Ovary (tissue), 9 donors: ENCODE results near the gene CTBP2. TPM values are rescaled to one million over a fixed set of nuclear protein-coding genes. Genes with fewer than 3 reads are reported as not detected.

Source experiments
- DNase-seq, 5 donors: peaks; one replicate each; pipeline ENCODE4 v3.0.0-alpha.2; 2019 to 2020
- H3K27ac ChIP-seq, 2 donors: fragments of 200-600 bp; one replicate each; pipeline versions ENCODE4 v1.5.1 to v1.8.0; 2019 to 2022
- H3K27me3 ChIP-seq: fragments of 200-600 bp; one replicate; pipeline ENCODE4 v1.8.0; 2022
- H3K36me3 ChIP-seq: fragments of 200-600 bp; sonication (generic); one replicate; pipeline ENCODE4 v1.5.1; 2019
- H3K4me1 ChIP-seq: one replicate; pipeline ENCODE4 v1.8.1; 2013; ENCODE audit warnings: mild to moderate bottlenecking, moderate library complexity; ENCODE audit not compliant: insufficient read depth
- H3K4me3 ChIP-seq: fragments of 200-600 bp; sonication (generic); one replicate; pipeline ENCODE4 v1.5.1; 2017
- H3K9me3 ChIP-seq, 2 donors: fragments of 200-600 bp in 1 of 2; sonication (generic) in 1 of 2; one replicate each; pipeline versions ENCODE4 v1.5.1 to v1.8.1; 2013 to 2019; ENCODE audit warnings: mild to moderate bottlenecking in 1 of 2, moderate library complexity in 1 of 2
- CTCF ChIP-seq, 3 donors: fragments of 450-650 bp in 2 of 3; fragments of 200-600 bp in 1 of 3; IDR thresholded peaks; one replicate each; pipeline versions ENCODE4 v1.5.1 to v1.8.0; 2016 to 2022; ENCODE audit warnings: antibody characterized with exemption in 3 of 3, mild to moderate bottlenecking in 1 of 3
- EP300 ChIP-seq: sonication (generic); formaldehyde crosslinking; IDR thresholded peaks from one replicate; pipeline ENCODE4 v1.6.1; 2017; ENCODE audit warnings: antibody characterized with exemption
- POLR2A ChIP-seq: fragments of 450-650 bp; IDR thresholded peaks from one replicate; pipeline ENCODE4 v1.6.1; 2017; ENCODE audit warnings: antibody characterized with exemption, mild to moderate bottlenecking, moderate library complexity
- WGBS, 3 donors: extraction: QIAGEN DNeasy Blood & Tissue Kit in 1 of 3; methylation state at CpG; one replicate each; pipeline versions ENCODE4 v1.1.5 to v1.1.7; 2013 to 2017; 5-methylcytosine and 5-hydroxymethylcytosine counted together
- intact Hi-C, 4 donors: fragments of 100-400 bp; cut with DNase I; formaldehyde crosslinking; loops; one replicate each; pipeline versions ENCODE4 v1.11.0 to v1.15.1; 2022 to 2023
- polyA plus RNA-seq, 2 donors: library from polyadenylated mRNA; stranded (reverse); fragments of 200-250 nt in 1 of 2; fragments of 350-450 nt in 1 of 2; fragmentation: Illumina TruSeq in 1 of 2; extraction: RNeasy Lipid Tissue Mini Kit (QIAGEN cat#74804) in 1 of 2; gene quantifications; one replicate each; pipeline ENCODE4 v1.2.3, GENCODE V29; 2013 to 2014
- total RNA-seq, 7 donors: library from RNA; depleted of rRNA in 2 of 7; stranded (reverse); fragments of >200 nt in 2 of 7; fragmentation: NEBNext Ultra II Directional in 3 of 7; extraction: Animal tissue kit (Norgen Biotek cat#: 25700) in 3 of 7; gene quantifications; one replicate each; pipeline versions ENCODE4 v1.1.0 to v1.2.4, GENCODE V29; 2016 to 2023
- donor health status: DM: no; HTN: no; CAD: no; lungs with moderate emphysema.
- donor health status: DM: no; HTN: no; CAD: no.
- donor health status: Bipolar disorder and iron deficiency.
- donor health status: DM: yes; HTN: yes; CAD: no.
- donor health status: DM: no; HTN: no; CAD: no.
- donor health status: DM: yes; HTN: yes; CAD: no.

Gene CTBP2
- total and polyA plus RNA-seq, 9 donors, result 25.3 to 107 (median 69.5) TPM

- H3K27me3 ChIP-seq, result no peaks in the 10 kb centered on the region
- 83 to 89% (median 85%) methylated on average over 23 of the region's 23 CpGs for WGBS, 3 donors
- TF ChIP-seq CTCF (IDR thresholded peaks at IDR 0.05), result no peak
- TF ChIP-seq EP300, result no peak
- TF ChIP-seq POLR2A, result no peak
- no peaks in the 10 kb centered on the region for H3K9me3 ChIP-seq
- intact Hi-C loops, result loop anchor here in 3 of 4 donors (2.0 to 10.0 kb wide), 5 partner anchors 73 to 529 kb away; no protein-coding TSS in a partner anchor
- peaks cover 43% of the 10 kb centered on the region for H3K4me1 ChIP-seq
- DNase-seq, result peak in 1 of 5 donors; percentile 18
- H3K36me3 ChIP-seq, result no peaks in the 10 kb centered on the region
- H3K4me3 ChIP-seq, result no peak overlapping the region
- peak overlapping the region in 1 of 2 donors; percentile 12 for H3K27ac ChIP-seq
These were observed 97.0 kb downstream of the CTBP2 start for GRCh38 chr10:125063256-125063925.

GRCh38 chr10:125062914-125063230 lies 97.5 kb downstream of the CTBP2 start:
- Histone ChIP-seq H3K4me1 (peaks cover 49% of the 10 kb centered on the region), H3K4me3 (no peak overlapping the region), H3K9me3 (no peaks in the 10 kb centered on the region), H3K27ac (peak overlapping the region in 1 of 2 donors; percentile 12), H3K27me3 (no peaks in the 10 kb centered on the region), H3K36me3 (no peaks in the 10 kb centered on the region)
- no peak for TF ChIP-seq CTCF (IDR thresholded peaks at IDR 0.05)
- TF ChIP-seq POLR2A, result no peak
- TF ChIP-seq EP300, result no peak
- intact Hi-C loops, result loop anchor here in 3 of 4 donors (2.0 to 10.0 kb wide), 5 partner anchors 72 to 528 kb away; no protein-coding TSS in a partner anchor
- DNase-seq, result peak in 1 of 5 donors; percentile 27
- 50 to 52% (median 52%) methylated on average over 9 of the region's 9 CpGs for WGBS, 3 donors

- WGBS, 3 donors, result 87 to 88% (median 88%) methylated on average over 18 of the region's 18 CpGs
- Histone ChIP-seq H3K36me3 (no peaks in the 10 kb centered on the region), H3K4me1 (peaks cover 51% of the 10 kb centered on the region), H3K27me3 (no peaks in the 10 kb centered on the region), H3K4me3 (no peak overlapping the region), H3K27ac (peak overlapping the region; percentile 84), H3K9me3 (no peaks in the 10 kb centered on the region)
- TF ChIP-seq POLR2A (no peak), EP300 (no peak), CTCF (IDR thresholded peaks at IDR 0.05) (no peak)
- DNase-seq, result peak in 2 of 5 donors; percentile 13 to 19
- intact Hi-C loops, result loop anchor here in 3 of 4 donors (2.0 to 10.0 kb wide), 5 partner anchors 72 to 528 kb away; no protein-coding TSS in a partner anchor
These were observed 98.0 kb downstream of the CTBP2 start for GRCh38 chr10:125062227-125062913.

- Histone ChIP-seq H3K9me3 (no peaks in the 10 kb centered on the region), H3K36me3 (no peaks in the 10 kb centered on the region), H3K27me3 (no peaks in the 10 kb centered on the region), H3K27ac (peak overlapping the region; percentile 84), H3K4me3 (no peak overlapping the region), H3K4me1 (peaks cover 55% of the 10 kb centered on the region)
- TF ChIP-seq POLR2A (no peak), CTCF (IDR thresholded peaks at IDR 0.05) (no peak), EP300 (no peak)
- peak in 2 of 5 donors; percentile 28 to 48 for DNase-seq
- WGBS, 3 donors, result 63 to 68% (median 64%) methylated on average over 21 of the region's 21 CpGs
- intact Hi-C loops, result loop anchor here in 3 of 4 donors (2.0 to 10.0 kb wide), 5 partner anchors 71 to 527 kb away; no protein-coding TSS in a partner anchor
These were observed 98.7 kb downstream of the CTBP2 start for GRCh38 chr10:125061557-125062226.
